ENCODE data around the gene PCNT.

Gene PCNT

DNA sequence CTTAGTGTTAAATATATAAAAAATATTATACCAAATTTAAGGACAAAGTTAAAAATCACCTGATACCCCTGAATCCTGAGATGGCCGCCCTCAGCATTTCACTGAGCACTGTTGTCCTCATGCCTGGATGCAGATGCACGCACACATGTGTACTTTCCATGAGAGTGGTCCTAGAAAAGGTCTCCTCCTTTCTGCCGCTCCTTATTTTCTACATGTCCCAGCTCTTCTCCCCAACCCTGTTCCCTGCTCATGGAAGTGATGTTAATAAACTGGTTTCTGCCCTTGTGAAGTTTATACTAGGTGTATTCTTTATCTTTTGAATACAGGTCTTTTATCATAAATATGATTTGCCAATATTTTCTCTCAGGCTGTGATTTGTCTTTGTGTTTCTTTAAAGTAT lies 167.6 kb downstream of the PCNT start:
- DNase-seq, result no peak

- no peak for DNase-seq
These were observed 168.9 kb downstream of the PCNT start for GRCh38 chr21:46492851-46493250.

DNA sequence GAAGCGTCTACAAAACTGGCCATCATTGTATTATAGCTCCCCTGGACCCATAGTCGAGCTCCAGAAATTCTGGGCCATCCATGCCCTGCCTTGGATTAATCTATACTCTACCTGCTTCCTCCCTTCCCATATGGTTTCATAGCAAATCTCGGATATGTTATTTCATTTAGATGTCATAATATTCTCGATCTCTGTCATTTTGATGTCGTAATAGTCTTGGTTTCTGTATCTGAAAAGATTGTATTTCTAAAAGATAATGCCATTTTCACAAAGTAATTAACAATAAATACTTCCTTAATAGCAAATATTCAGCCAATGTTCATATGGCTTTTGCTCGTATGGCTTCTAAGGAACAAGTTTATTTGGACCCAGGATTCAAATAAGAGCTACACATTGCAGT lies 169.9 kb downstream of the PCNT start:
- no peak for DNase-seq

All from DMS79 (cell line).